Activated effector memory CD4-positive, alpha-beta T cell treated with Interleukin-2 at 50 U/mL for 16 hours (primary cell): ENCODE measurements around the gene SSC5D.
"Not testable (repeated sequence)": the region's sequence is repeated elsewhere in the genome, so short reads cannot be mapped to it uniquely, and the experiment has no call there.

ENCODE experiments used
- DNase-seq: peaks from one replicate; pipeline ENCODE4 v3.0.0-alpha.2; 2020

Gene SSC5D

DNA sequence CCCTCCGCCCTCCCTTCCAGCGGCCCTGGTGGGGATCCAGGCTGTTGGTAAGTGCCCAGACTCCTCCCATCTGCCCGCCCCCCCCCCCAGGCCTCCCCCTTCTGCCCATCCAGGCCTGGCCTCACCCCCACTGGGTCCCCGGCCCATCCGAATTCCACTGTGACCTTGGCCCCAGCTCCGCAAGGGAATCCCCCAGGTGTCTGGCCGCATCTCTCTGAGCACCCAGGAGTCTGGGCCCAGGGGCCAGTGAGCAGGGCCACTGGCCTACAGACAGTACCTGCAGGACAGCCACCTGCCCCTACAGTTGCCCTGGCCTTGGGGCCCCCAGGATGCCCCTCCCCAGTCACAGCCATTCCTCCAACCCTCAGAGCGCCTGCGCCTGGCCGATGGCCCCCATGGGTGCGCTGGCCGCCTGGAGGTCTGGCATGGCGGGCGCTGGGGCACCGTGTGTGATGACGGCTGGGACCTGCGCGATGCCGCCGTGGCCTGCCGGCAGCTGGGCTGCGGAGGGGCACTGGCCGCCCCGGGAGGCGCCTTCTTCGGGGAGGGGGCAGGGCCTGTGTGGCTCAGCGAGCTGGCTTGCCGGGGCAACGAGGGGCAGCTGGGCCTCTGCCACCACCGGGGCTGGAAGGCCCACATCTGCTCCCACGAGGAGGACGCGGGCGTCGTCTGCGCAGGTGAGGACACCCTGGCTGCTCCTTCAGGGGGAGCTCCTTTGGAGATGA is 912 bp downstream of the SSC5D start:
- no peak for DNase-seq

DNA sequence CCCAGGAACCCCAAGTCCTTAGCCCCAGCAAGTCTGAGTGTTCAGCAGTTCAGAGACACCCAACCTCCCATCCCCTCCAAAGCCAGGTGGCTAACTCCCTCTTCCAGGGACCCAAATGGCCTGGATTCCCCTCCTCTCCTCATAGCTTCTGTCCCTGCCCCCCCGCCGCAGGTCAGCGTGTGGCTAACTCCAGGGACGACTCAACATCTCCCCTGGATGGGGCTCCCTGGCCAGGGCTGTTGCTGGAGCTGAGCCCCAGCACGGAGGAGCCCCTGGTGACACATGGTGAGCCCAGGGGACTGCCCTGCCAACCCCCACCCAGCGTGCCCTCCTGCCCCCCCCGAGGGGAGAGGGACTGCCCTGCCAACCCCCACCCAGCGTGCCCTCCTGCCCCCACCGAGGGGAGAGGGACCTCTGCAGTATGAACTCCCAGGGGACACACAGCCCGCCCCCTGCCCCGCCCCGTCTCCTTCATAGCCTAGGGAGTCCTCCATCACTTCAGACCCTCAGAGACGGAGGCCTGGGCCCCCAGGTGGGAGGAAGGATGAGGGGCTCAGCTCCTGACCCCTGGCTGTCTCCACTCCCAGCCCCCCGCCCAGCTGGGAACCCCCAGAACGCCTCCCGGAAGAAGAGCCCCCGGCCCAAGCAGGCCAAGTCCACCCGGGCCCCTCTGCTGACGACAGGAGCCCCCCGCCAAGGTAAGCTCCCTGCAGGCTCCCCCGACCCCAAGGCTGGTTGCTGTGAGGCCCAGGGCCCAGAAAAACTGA is 1.7 kb downstream of the SSC5D start:
- no peak for DNase-seq

DNA sequence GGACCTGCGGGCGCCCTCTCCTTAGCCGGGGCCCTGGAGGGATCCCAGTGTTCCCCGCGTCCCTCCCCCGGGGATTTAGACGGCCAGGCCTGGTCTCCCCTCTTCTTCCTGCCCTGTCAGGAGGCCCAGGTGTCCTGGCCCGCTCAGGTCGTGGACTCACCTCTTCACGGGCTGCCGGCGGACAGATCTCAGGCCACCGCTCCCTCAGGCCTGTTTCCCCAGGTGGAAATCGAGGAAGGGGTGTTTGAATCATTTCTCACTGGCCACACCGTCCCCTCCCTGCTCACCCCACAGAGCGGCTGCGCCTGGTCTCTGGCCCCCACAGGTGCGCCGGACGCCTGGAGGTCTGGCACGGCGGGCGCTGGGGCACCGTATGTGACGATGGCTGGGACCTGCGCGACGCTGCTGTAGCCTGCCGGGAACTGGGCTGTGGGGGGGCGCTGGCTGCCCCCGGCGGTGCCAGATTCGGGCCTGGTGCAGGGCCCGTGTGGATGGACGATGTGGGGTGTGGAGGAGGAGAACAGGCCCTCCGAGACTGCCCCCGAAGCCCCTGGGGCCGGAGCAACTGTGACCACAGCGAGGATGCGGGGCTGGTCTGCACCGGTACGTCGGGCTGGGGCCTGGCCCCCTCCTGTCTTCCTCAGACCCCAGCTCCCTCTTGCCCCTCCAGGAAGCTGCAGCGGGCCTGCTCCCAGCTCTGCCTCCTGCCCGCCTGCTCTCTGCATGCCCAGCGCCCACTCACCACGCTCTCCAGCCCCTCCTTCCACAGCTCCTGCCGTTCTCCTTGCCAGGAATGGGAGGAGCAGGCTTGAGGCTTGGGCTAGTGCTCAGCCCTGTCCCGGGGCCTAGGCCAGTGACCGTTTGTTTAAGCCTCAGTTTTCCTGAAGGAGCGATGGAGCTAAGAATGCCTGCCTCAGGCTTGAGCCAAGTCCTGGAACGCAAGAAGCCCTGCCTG is 2.5 kb downstream of the SSC5D start:
- DNase-seq = no peak

DNA sequence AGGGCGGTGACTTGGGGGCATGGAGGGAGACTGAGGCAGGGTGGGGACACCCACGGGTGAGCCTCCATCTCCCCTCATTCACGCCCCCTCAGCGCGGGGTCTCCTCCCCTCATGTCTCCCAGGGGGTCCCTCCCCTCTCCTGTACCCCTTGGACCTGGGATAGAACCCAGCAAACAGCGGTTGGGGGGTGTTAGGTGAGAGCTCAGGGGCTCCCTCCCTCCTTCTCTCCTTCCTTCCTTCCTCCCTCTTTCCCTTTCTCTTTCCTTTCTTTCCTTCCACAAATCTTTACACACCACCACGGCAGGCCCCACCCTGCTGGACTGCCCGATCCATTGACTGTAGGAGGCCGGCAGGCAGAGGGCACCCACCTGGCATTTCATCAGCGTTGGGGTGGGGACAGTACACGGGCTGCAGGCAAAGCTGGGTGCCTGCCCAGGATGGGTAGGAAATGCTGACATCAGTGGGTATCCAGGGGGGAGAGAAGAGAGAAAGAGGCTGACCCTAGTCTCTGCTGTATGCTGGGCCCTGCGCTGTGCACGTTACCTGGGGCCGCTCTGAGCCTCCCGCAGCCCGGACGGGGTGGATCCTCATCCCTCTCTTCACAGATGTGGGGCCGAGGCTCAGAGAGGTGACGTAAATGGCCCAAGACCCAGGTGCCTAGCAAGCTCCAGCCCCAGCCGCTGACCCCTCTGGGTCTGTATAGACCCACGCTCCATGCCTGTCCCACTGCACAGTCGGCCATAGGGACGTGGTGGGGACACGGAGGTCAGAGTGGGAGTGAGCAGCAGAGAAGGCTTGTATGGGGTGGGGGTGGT is 3.5 kb downstream of the SSC5D start:
- DNase-seq = no peak

DNA sequence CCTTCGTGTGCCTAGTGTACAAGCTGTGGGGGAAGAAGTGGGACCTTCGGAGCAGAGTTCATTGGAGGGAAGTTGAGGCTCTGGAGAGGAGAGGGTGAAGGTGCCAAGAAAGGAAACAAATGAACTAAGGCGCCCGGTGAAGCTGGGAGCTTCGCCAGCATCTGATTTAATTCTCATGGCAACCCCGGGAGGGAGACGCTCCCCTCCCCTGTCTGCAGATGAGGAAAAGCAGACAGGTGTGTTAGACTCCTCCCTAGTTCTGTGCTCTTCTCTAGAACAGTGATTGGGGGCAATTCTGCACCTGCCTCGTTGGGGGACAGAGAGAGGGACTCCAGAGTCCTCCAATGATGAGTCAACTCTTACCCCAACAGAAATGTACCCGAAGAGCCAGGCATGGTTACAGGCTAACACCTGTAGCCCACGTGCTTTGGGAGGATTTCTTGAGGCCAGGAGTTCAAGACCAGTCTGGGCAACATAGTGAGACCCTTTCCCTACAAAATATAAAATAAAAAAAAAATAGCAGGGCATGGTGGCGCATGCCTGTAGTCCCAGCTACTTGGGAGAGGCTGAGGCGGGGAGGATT is 4.2 kb downstream of the SSC5D start:
- DNase-seq = no peak

DNA sequence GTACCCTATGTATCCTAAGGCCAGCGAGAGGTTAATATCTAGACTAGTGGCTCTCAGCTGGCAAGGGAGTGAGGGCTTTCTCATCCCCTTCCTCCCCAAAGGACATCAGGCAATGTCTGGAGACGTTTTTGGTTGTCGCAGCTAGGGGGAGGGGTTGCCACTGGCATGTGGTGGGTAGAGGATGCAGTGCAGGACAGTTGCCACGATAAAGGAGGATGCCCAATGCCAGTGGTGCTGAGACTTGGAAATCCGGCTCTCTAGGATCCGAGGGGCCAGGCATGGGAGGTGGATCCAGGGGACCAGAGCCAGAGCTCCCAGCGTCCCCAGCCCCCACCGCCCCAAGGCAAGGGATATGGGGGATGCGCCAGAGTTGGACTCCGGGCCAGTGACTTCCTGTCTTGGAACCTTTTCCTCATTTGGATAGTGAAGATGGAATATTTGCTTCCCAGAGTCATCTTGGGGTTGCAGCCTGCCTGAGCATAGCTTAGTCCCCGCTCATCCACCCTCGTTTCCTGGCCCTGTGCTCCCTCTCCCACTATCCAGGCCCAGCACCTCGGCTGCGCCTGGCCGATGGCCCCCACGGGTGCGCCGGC is 4.9 kb downstream of the SSC5D start:
- no peak for DNase-seq

DNA sequence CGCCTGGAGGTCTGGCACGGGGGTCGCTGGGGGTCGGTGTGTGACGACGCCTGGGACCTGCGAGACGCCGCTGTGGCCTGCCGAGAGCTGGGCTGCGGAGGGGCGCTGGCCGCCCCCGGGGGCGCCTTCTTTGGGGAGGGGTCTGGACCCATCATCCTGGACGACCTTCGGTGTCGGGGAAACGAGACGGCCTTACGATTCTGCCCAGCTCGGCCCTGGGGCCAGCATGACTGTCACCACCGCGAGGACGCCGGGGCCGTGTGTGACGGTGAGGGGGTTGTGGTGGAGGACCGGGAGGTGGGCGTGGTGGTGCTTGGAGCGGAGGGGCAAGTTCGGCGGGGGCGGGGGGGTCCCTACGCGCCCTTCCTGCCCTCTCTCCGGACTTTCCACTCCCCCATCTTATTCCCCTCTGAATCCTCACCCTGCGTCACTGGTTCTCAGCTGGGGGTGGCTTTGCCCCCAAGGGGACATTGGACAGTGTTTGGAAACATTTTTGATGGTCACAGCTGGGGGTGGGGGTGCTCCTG is 5.5 kb downstream of the SSC5D start:
- no peak for DNase-seq

DNA sequence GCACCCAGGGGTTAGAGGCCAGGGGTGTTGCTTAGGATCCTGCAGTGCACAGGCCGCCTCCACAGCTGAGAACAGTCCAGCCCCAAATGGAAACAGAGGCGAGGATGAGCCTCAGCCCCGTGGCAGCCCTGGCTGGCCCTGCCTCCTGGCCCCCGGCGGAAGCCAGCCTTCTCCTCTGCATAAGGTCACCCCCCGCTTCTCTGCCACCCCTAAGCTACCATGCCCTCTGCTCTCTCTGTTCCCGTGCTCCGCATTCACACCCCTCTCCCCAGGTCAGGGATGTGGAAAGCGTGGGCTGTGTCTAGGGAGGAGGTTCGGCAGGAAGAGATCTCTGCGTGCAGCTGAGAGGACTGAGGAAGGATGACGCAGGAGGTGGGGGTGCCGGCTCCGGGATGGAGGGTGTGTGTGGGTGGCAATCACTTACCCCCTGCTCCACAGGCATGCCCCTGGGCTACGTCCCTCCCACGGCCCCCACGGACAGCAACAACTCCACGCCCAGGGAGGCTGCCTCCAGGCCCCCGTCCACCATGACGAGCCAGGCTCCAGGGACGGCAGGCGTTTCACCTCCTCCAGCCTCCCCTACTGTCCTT is 6.0 kb downstream of the SSC5D start:
- DNase-seq = no peak

DNA sequence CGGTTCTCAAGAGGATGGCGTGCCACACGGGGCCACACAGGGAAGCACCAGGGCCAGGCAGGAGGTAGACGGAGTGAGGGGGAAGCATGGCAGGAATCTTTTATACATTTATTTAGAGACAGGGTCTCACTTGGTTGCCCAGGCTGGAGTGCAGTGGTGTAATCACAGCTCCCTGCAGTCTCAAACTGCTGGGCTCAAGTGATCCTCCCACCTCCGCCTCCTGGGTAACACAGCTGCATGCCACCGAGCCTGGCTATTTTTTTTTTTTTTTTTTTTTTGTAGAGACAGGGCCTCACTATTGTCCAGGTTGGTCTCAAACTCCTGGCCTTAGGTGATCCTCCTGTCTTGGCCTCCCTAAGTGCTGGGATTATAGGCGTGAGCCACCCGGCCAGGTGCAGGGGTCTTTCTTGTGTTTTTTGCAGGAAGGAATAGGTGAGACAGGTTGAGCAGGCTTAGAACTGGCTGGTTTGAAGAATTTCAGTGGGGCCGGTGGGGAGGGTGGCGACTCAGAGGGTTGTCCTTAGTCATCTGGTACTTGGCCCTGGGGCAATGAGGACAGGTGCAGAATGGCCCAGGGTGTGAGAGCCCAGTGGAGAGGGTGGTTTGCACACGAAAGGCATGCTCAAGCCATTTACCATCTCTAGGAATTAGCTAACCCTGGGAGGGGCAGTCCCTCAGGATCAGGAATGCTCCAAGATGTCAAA is 7.6 kb downstream of the SSC5D start:
- DNase-seq = no peak

DNA sequence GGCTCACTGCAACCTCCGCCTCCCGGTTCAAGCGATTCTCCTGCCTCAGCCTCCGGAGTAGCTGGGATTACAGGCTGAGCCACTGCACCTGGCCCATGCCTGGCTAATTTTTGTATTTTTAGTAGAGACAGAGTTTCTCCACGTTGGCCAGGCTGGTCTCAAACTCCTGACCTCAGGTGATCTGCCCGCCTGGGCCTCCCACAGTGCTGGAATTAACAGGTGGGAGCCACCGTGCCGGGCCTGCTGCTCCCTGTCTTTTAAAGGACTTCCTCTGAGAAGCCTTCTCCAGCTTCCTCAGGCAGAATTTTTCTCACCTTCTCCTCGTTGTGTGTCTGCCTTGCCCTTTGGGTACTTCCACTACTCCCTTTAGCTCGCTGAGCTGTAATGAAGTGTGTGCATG is 8.6 kb downstream of the SSC5D start:
- not testable (repeated sequence) for DNase-seq

DNA sequence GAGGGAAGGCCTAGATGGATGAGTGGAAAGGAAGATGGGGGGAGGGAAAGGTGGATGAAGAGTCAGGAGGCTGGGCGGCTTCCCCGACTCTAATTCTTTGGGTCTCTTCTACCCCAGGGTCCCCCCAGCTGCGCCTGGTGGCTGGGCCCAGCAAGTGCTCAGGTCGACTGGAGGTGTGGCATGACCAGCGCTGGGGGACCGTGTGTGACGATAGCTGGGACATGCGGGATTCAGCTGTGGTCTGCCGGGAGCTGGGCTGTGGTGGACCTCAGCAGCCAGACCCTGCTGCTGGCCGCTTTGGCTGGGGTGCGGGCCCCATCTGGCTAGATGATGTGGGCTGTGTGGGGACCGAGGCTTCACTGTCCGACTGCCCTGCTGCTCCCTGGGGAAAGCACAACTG is 9.5 kb downstream of the SSC5D start:
- no peak for DNase-seq

DNA sequence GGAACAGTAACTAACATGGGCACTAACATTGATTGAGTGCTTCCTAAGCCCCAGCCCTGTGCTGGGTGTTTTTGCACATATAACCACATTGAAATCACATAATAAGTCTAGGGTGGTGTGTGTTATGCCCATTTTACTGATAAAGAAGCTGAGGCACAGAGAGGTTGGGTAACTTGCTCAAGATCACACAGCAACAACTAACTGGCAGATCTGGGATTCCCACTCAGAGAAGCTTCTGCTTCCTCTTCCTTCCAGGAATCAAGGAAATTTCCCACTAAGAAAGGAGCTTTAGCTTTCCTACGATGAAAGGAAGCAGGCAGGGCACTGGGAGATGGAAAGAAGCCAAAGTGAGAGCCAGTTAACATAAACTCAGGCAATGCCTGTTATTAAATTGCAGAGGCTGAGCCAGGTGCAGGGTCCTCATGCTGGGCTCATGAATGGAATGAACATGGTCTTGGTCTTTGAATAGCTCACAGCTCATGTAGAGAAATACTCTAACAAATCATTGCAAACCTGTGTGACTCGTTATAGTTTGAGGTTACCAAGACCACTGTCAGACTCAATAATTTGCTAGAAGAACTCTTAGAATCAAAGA is 10.1 kb downstream of the SSC5D start:
- no peak for DNase-seq

DNA sequence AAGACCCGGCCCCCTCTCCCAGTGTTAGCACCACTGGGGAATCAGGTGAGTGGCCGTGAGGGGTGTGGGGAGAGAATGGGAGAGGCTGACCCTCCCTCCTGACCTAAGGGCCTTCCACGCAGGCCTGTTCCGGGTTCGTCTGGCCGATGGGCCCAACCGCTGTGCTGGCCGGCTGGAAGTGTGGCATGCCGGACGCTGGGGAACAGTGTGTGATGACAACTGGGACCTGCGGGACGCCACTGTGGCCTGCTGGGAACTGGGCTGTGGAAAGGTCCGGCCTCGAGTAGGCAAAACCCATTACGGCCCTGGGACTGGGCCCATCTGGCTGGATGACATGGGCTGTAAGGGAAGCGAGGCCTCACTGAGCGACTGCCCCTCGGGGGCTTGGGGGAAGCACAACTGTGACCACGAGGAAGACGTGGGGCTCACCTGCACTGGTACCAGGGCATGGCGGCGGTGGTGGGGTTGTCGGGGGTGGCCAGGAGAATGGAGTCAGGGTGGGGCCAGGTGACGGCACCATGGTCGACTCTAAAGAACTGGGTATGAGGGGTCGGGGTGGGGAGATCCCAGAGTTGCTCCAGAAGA is 12.2 kb downstream of the SSC5D start:
- DNase-seq = no peak

DNA sequence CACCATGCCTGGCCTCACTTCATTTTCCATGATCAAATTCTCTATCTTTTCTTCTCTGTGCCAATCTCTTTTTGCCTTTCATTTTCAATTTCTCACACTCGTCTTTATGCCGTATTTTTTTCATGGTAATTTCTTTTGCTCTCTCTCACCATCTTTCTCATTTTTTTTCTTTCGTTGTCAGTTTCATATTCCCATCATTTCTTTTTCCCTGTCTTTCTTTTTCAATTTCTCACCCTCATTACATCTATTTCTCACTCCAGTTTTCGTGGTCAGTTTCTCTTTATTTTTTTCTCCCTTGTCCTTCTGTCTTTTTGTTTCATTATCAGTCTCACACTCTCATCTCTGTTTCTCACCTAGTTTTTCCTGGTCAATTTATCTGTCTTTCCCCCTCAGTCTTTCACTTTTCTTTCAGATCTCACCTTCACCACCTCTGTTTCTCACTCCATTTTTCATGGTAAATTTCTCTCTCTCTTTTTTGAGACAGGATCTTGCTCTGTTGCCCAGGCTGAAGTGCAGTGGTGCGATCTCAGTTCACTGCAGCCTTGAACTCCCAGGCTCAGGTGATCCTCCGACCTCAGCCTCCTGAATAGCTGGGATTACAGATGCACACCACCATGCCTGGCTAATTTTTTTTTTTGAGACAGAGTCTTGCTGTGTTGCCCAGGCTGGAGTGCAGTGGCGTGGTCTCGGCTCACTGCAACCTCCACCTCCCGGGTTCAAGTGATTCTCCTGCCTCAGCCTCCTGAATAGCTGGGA is 14.1 kb downstream of the SSC5D start:
- DNase-seq = no peak

DNA sequence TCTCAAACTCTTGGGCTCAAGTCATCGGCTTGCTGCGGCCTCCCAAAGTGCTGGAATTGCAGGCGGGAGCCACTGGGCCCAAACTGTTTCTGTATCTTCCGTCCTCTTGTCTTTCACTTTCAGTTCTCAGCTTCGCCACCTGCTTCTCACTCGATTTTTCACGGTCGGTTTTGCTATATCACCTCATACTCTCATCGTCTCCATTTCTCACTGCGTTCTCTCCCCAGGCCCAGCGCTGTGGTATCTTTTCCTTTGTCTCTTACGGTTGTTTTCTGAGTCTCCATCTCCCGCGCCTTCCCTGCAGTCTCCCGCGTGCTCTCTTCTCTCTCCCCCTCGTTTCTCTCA is 14.9 kb downstream of the SSC5D start:
- DNase-seq = no peak

DNA sequence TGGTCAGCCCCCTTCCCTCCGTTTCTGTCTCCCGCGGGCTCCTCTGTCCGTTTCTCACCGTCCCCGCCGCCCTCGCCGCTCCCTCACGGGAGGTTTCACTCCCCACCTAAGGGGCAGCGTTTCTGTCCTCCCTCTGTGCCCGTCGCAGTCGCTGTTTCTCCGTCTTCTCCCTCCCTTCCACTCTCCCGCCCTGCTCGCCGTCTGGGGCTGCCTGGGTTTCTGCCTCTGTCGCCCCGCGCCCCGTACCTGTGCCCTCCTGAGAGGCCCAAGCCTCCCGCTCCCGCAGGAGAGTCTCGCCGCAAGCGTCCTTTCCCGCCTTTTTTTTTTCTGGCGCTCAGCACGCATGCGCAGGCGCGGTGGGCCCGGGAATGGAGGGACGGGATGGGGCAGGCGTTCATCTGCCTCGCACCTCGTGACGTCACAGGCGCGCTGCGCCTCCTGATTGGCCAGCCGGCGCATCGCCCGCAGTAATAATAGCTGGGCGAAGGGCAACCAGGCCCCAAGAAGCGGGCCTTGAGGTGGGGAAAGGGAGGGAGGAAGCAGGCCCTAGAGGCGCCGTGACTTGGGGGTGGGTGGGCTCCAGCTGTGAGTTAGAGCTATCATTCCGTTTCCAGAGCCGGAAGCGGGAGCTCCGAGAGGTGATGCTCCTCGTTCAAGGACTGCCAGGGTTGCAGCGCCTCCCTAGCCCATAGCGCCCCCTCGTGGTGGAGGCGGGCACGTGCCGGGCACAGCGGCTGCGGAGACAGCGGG is 15.4 kb downstream of the SSC5D start:
- peak; percentile 87 for DNase-seq

DNA sequence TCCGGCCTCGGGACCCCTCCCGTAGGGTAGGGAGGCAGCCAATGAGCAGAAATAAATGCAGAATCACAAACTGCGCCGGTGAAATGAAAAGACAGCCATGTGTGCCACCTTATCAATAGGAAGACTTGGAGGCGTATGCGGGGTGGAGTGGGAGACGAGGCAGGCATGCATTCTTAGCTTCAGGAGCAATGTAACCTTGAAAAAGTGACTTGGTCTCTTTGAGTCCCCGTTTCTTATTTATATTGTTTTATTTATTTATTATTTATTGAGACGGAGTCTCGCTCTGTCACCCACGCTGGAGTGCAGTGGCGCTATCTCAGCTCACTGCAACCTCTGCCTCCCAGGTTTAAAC is 16.0 kb downstream of the SSC5D start:
- DNase-seq = no peak

DNA sequence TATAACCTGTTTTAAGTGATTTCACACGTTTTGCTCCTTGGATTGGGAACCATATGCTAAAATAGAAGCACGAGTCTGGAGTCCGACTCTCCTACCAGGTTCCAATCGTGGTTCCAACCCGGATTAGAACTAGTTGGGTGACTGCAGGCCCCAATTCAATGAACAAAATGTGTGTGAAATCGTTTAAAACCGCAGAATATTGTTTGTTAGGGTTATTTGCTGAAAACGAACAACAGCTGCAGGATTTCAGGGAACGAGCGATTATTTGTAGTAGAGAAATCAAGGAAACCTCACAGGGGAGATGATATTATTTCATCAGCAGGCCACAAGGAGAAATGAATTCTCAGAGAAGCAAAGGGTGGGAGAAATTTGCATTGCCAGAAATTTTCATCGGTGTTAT is 16.7 kb downstream of the SSC5D start:
- DNase-seq = no peak
